Measurements from ENCODE around the gene TTLL11. TPM values are rescaled to one million over a fixed set of nuclear protein-coding genes. Genes with fewer than 3 reads are reported as not detected.

The TTLL11 gene
- total and polyA plus RNA-seq, 4 donors = 3.6 to 7.8 (median 5.9) TPM

- no peak overlapping the region for H3K27ac ChIP-seq (ENCODE audit: low read depth in 1 of 2, low read length in 1 of 2)
- H3K27me3 ChIP-seq (ENCODE audit: control insufficient read depth in 3 of 3, insufficient read depth in 3 of 3, low read length in 2 of 3) = no peaks in the 10 kb centered on the region
- TF ChIP-seq CTCF (IDR thresholded peaks at IDR 0.05; ENCODE audit: control extremely low read depth, extremely low read depth) = no peak
- no peak overlapping the region for H3K4me3 ChIP-seq
- DNase-seq (no peak), ATAC-seq (ENCODE audit: insufficient read depth, low FRiP score) (no peak)
- peaks cover 6 to 42% (median 35%) of the 10 kb centered on the region in 4 donors for H3K36me3 ChIP-seq (ENCODE audit: control insufficient read depth in 4 of 4, insufficient read depth in 4 of 4, low read length in 4 of 4)
- peaks cover 0 to 4% (median 1%) of the 10 kb centered on the region in 4 donors for H3K9me3 ChIP-seq (ENCODE audit: control insufficient read depth in 4 of 4, insufficient read depth in 3 of 4, low read length in 3 of 4)
- H3K4me1 ChIP-seq (ENCODE audit: control insufficient read depth in 5 of 5, insufficient read depth in 5 of 5, low read length in 5 of 5) = peaks cover 0 to 28% (median 7%) of the 10 kb centered on the region in 5 donors
- H3K9ac ChIP-seq (ENCODE audit: insufficient read depth in 1 of 2, low read length in 2 of 2) = no peak overlapping the region
- 95 to 96% methylated on average over 17 of the region's 17 CpGs for WGBS, 2 donors
Observed at GRCh38 chr9:121781701-121782464, 311.2 kb downstream of the TTLL11 start.

DNA sequence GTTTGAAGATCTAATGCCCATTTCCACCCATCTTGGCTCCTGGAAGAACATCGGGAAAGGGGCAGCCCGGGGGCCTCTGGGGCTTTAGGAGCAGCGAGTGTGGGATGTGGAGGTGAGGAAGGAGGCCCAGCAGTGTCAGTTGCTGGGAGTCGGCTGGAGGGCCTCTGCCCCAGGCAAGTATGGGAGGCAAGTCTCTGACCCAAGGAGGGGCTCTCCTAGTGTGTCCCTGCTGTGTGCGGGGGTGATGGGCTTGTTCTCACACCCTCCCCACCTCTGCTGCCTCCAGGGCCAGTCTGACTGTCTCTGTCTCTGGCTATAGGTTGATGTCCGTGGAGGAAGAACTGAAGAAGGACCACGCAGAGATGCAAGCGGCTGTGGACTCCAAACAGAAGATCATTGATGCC lies 312.0 kb downstream of the TTLL11 start:
- DNase-seq = peak in 1 of 3 donors; percentile 7
- Histone ChIP-seq H3K9ac (ENCODE audit: insufficient read depth in 1 of 2, low read length in 2 of 2) (no peak overlapping the region), H3K9me3 (ENCODE audit: control insufficient read depth in 4 of 4, insufficient read depth in 3 of 4, low read length in 3 of 4) (peaks cover 0 to 4% (median 1%) of the 10 kb centered on the region in 4 donors), H3K36me3 (ENCODE audit: control insufficient read depth in 4 of 4, insufficient read depth in 4 of 4, low read length in 4 of 4) (peaks cover 10 to 50% (median 40%) of the 10 kb centered on the region in 4 donors), H3K4me1 (ENCODE audit: control insufficient read depth in 5 of 5, insufficient read depth in 5 of 5, low read length in 5 of 5) (peaks cover 0 to 28% (median 7%) of the 10 kb centered on the region in 5 donors), H3K27me3 (ENCODE audit: control insufficient read depth in 3 of 3, insufficient read depth in 3 of 3, low read length in 2 of 3) (no peaks in the 10 kb centered on the region), H3K4me3 (no peak overlapping the region), H3K27ac (ENCODE audit: low read depth in 1 of 2, low read length in 1 of 2) (no peak overlapping the region)
- no peak for ATAC-seq (ENCODE audit: insufficient read depth, low FRiP score)
- no peak for TF ChIP-seq CTCF (IDR thresholded peaks at IDR 0.05; ENCODE audit: control extremely low read depth, extremely low read depth)
- WGBS, 2 donors = 95 to 99% methylated on average over 8 of the region's 8 CpGs

DNA sequence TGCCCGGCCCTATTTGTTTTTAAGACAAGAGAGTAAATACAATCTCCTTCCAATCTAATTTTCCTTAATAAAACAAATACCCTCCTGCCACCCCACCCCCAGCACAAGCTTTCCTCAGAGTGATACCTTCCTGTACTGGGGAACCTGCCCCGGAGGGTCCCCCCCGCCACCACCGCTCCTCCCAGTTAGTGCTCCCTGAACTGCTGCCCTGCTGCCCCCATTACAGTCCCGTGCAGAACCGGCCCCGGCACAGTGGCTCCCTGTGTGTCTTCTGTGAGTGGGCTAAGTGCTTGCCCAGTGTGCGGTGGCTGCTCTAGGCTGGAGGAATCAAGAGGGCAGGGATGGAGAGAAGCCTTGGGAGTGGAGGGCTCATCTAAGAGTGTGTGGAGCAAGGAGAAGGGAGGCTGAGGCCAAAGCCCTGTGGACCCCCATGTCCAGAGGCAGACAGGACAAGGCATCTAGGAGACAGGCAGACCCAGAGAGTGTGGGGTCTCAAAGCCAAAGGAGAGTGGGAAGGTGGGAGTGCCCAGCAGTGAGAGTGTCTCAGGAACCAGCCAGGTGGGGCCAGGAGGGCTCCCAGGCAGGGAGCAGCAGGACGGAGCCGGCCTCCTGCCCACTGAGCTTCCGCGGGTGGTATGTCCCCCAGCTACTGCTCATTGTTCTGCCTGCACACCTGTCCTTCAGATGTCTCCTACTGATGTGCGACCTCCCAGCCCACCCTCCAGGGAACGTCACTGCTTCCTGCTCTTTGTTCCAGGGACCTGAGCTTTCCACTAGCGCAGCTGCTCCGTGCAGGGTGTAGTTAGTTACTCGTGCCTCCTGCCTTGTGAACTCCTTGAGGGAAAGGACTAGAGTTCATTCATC lies 312.7 kb downstream of the TTLL11 start:
- DNase-seq = peak in 1 of 3 donors; percentile 7
- H3K36me3 ChIP-seq (ENCODE audit: control insufficient read depth in 4 of 4, insufficient read depth in 4 of 4, low read length in 4 of 4) = peaks cover 11 to 57% (median 46%) of the 10 kb centered on the region in 4 donors

More for the DNA sequence above, 312.7 kb downstream of the TTLL11 start:
- TF ChIP-seq CTCF (IDR thresholded peaks at IDR 0.05; ENCODE audit: control extremely low read depth, extremely low read depth) = no peak
- WGBS, 2 donors = 89 to 95% methylated on average over 17 of the region's 17 CpGs
- Histone ChIP-seq H3K4me3 (no peak overlapping the region), H3K27me3 (ENCODE audit: control insufficient read depth in 3 of 3, insufficient read depth in 3 of 3, low read length in 2 of 3) (no peaks in the 10 kb centered on the region), H3K9me3 (ENCODE audit: control insufficient read depth in 4 of 4, insufficient read depth in 3 of 4, low read length in 3 of 4) (peaks cover 0 to 4% (median 1%) of the 10 kb centered on the region in 4 donors), H3K4me1 (ENCODE audit: control insufficient read depth in 5 of 5, insufficient read depth in 5 of 5, low read length in 5 of 5) (peaks cover 0 to 23% (median 7%) of the 10 kb centered on the region in 5 donors), H3K9ac (ENCODE audit: insufficient read depth in 1 of 2, low read length in 2 of 2) (no peak overlapping the region), H3K27ac (ENCODE audit: low read depth in 1 of 2, low read length in 1 of 2) (peak overlapping the region in 1 of 2 donors; percentile 49)
- no peak for ATAC-seq (ENCODE audit: insufficient read depth, low FRiP score)
